NCI-H524 treated with DMSO at 0.1 percent for 48 hours (cell line): ENCODE results near the gene KMT2D.
"Not testable (repeated sequence)": the region's sequence is repeated elsewhere in the genome, so short reads cannot be mapped to it uniquely, and the experiment has no call there.

Experiments
- DNase-seq: peaks from one replicate; lab custom pipeline; 2025; lab: John Stamatoyannopoulos, UW

The KMT2D gene

GRCh38 chr12:49088932-49089330, 28.3 kb upstream of the KMT2D start:
- no peak for DNase-seq

- DNase-seq, result peak; percentile 84
These were observed 27.7 kb upstream of the KMT2D start for GRCh38 chr12:49088150-49088931.

GRCh38 chr12:49086116-49086515, 25.5 kb upstream of the KMT2D start:
- no peak for DNase-seq

- DNase-seq, result no peak
These were observed 23.8 kb upstream of the KMT2D start for GRCh38 chr12:49084438-49084837.

- no peak for DNase-seq
These were observed 19.2 kb upstream of the KMT2D start for GRCh38 chr12:49079793-49080192.

GRCh38 chr12:49070971-49071370, 10.4 kb upstream of the KMT2D start:
- DNase-seq, result no peak

- DNase-seq, result peak; percentile 87
These were observed 9.1 kb upstream of the KMT2D start, which contains the start of gene RHEBL1 for GRCh38 chr12:49069507-49070346. TSS of gene RHEBL1 (minus strand) at chr12:49069979. CDS start at chr12:49069785, 194 bp downstream.

GRCh38 chr12:49068879-49069506, 8.4 kb upstream of the KMT2D start:
- no peak for DNase-seq

GRCh38 chr12:49066120-49066519, 5.5 kb upstream of the KMT2D start:
- DNase-seq, result no peak

GRCh38 chr12:49064767-49065152, 4.2 kb upstream of the KMT2D start:
- DNase-seq, result no peak

- DNase-seq, result not testable (repeated sequence)
These were observed 1.3 kb upstream of the KMT2D start for GRCh38 chr12:49061916-49062315.

- no peak for DNase-seq
These were observed 610 bp upstream of the KMT2D start for GRCh38 chr12:49061157-49061650.

GRCh38 chr12:49059299-49060171, 1.1 kb downstream of the KMT2D start:
- DNase-seq, result no peak

- no peak for DNase-seq
These were observed 1.6 kb downstream of the KMT2D start for GRCh38 chr12:49059045-49059298.

- DNase-seq, result no peak
These were observed 2.1 kb downstream of the KMT2D start for GRCh38 chr12:49058366-49059044.

GRCh38 chr12:49057888-49058287, 2.7 kb downstream of the KMT2D start:
- no peak for DNase-seq

GRCh38 chr12:49055978-49056754, 4.4 kb downstream of the KMT2D start:
- DNase-seq, result no peak

- DNase-seq, result no peak
These were observed 5.5 kb downstream of the KMT2D start for GRCh38 chr12:49055092-49055491.

GRCh38 chr12:49054524-49054923, 6.1 kb downstream of the KMT2D start:
- no peak for DNase-seq

GRCh38 chr12:49054096-49054495, 6.5 kb downstream of the KMT2D start:
- no peak for DNase-seq
